ENCODE results near the gene F2R.

Gene F2R

DNA sequence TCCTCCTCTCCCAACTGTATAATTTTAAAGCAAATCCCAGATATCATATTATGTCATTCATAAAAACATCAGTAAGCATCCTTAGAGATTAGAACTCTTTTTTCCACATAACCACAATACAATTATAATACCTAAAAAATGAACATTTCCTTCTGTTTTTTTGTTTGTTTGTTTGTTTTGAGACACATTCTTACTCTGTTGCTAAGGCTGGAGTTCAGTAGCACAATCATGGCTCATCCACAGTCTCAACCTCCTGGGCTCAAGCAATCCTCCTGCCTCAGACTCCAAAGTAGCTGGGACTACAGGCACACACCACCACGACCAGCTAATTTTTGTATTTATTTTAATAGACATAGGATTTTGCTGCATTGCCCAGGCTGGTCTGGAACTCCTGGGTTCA, 8.0 kb downstream of the F2R start:
- no peak for DNase-seq (ENCODE audit: low read depth)
- H3K4me3 ChIP-seq (ENCODE audit: control insufficient read depth, low read depth, low read length), result no peak overlapping the region
- TF ChIP-seq CTCF (IDR thresholded peaks at IDR 0.05; ENCODE audit: control insufficient read depth, insufficient read depth, low read depth, low read length, missing control alignments), result no peak

GRCh38 chr5:76724871-76725270, 8.9 kb downstream of the F2R start:
- no peak for TF ChIP-seq CTCF (IDR thresholded peaks at IDR 0.05; ENCODE audit: control insufficient read depth, insufficient read depth, low read depth, low read length, missing control alignments)
- DNase-seq (ENCODE audit: low read depth), result no peak
- H3K4me3 ChIP-seq (ENCODE audit: control insufficient read depth, low read depth, low read length), result no peak overlapping the region

DNA sequence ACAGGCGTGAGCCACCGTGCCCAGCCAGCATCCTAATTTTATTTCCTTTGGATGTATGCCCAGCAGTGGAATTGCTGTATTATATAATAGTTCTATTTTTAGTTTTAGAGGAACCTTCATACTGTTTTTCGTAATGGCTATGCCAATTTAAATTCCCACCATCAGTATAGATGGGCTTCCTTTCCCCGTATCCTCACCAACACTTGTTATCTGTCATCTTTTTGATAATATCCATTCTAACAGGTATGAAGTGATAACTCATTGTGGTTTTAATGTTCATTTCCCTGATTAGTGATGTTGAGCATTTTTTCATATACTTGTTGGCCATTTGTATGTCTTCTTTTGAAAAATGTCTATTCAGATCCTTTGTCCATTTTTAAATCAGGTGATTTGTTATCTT, 13.0 kb downstream of the F2R start:
- no peak for TF ChIP-seq CTCF (IDR thresholded peaks at IDR 0.05; ENCODE audit: control insufficient read depth, insufficient read depth, low read depth, low read length, missing control alignments)
- DNase-seq (ENCODE audit: low read depth), result no peak
- no peak overlapping the region for H3K4me3 ChIP-seq (ENCODE audit: control insufficient read depth, low read depth, low read length)

GRCh38 chr5:76729373-76730290, 13.7 kb downstream of the F2R start:
- DNase-seq (ENCODE audit: low read depth), result no peak
- no peak for TF ChIP-seq CTCF (IDR thresholded peaks at IDR 0.05; ENCODE audit: control insufficient read depth, insufficient read depth, low read depth, low read length, missing control alignments)
- H3K4me3 ChIP-seq (ENCODE audit: control insufficient read depth, low read depth, low read length), result no peak overlapping the region

DNA sequence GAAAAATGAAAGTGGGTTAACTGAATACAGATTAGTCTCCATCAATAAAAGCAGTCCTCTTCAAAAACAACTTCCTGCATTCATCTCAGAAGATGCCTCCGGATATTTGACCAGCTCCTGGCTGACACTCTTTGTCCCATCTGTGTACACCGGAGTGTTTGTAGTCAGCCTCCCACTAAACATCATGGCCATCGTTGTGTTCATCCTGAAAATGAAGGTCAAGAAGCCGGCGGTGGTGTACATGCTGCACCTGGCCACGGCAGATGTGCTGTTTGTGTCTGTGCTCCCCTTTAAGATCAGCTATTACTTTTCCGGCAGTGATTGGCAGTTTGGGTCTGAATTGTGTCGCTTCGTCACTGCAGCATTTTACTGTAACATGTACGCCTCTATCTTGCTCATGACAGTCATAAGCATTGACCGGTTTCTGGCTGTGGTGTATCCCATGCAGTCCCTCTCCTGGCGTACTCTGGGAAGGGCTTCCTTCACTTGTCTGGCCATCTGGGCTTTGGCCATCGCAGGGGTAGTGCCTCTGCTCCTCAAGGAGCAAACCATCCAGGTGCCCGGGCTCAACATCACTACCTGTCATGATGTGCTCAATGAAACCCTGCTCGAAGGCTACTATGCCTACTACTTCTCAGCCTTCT, 16.6 kb downstream of the F2R start:
- TF ChIP-seq CTCF (IDR thresholded peaks at IDR 0.05; ENCODE audit: control insufficient read depth, insufficient read depth, low read depth, low read length, missing control alignments), result no peak
- no peak for DNase-seq (ENCODE audit: low read depth)
- H3K4me3 ChIP-seq (ENCODE audit: control insufficient read depth, low read depth, low read length), result no peak overlapping the region

DNA sequence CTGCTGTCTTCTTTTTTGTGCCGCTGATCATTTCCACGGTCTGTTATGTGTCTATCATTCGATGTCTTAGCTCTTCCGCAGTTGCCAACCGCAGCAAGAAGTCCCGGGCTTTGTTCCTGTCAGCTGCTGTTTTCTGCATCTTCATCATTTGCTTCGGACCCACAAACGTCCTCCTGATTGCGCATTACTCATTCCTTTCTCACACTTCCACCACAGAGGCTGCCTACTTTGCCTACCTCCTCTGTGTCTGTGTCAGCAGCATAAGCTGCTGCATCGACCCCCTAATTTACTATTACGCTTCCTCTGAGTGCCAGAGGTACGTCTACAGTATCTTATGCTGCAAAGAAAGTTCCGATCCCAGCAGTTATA, 17.1 kb downstream of the F2R start:
- no peak for DNase-seq (ENCODE audit: low read depth)
- no peak overlapping the region for H3K4me3 ChIP-seq (ENCODE audit: control insufficient read depth, low read depth, low read length)
- no peak for TF ChIP-seq CTCF (IDR thresholded peaks at IDR 0.05; ENCODE audit: control insufficient read depth, insufficient read depth, low read depth, low read length, missing control alignments)
